Right ventricle myocardium inferior (tissue), 1 donor: Measurements from ENCODE around the gene SESN1. TPM values are rescaled to one million over a fixed set of nuclear protein-coding genes. Genes with fewer than 3 reads are reported as not detected.
A peak's percentile ranks its signal among the peaks of the same experiment; 100 is the strongest.
"Not testable (repeated sequence)": the region's sequence is repeated elsewhere in the genome, so short reads cannot be mapped to it uniquely, and the experiment has no call there.

Experiments
- ATAC-seq: fragments of 200-7000 bp; cut with Tn5 transposase; one replicate; pipeline ENCODE4 v1.9.1; 2020; ENCODE audit warnings: mild to moderate bottlenecking, moderate library complexity
- DNase-seq: peaks from one replicate; pipeline ENCODE4 v3.0.0; 2021; ENCODE audit errors: missing footprints
- intact Hi-C: fragments of 100-400 bp; cut with DNase I; formaldehyde crosslinking; loops from one replicate; pipeline ENCODE4 v1.11.0; 2022
- total RNA-seq: library from RNA; stranded (reverse); fragmentation: NEBNext Ultra II Directional; extraction: Animal tissue kit (Norgen Biotek cat#: 25700); gene quantifications from one replicate; pipeline ENCODE4 v1.2.1, GENCODE V29; 2021
- donor health status: DM: no; HTN: yes; CAD: no; lungs with severe emphysema.

SESN1 gene
- total RNA-seq, 1 donor from 2014 or later = 60.2 TPM

DNA sequence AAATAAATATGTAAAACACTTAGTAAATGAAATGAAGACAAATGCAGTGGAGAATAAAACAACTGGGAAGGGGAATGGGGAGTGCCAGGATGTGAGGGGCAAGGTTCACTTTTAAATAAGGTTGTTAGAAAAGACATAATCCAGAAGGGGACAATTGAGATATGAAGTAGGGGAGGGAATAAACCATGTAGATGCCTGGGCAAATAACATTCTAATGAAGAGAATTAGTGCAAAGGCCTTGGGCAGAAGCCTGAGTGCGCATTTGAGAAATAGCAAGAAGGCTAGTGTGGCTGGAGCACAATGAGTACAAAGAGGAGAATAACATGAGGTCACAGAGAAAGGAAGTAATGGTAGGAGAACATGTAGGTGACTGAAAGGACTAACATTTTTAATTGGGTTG, 3.0 kb upstream of the SESN1 start:
- ATAC-seq (no peak), DNase-seq (no peak)
- intact Hi-C loops = no loop called here

DNA sequence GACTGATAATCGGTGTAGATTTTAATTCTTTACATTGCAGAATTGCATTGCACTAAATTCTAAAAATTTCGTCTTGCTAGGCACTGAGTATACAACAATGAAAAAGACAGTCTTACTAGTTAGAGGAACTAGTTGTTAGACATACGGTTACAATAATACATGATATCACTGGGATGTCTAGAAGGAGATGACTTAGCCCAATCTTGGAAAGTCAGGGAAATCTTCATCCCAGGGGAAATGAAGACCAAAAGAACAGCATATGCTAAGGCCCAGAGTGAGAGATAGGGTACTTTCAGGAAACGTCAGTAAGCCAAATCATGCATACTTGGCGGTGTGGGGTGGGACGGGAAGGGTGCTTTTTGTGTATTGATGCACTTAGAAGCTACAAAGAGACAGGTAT, 1.6 kb upstream of the SESN1 start:
- DNase-seq = no peak
- intact Hi-C loops = no loop called here
- no peak for ATAC-seq

DNA sequence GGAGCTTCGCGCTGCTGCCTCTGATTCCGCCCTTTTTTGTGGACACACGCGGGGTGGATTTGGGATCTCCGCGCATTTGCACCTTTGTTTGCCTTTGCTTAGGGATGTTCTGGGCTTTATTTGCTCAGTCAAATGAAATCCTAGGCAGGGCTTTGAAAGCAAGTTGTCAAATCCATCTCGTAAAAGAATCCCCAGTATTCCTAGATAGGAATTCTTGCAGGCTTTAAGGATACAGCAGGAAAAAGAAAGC, 1.1 kb upstream of the SESN1 start:
- no peak for ATAC-seq
- DNase-seq = no peak
- intact Hi-C loops = loop anchor here (1.0 kb wide), 1 partner anchor 288 kb away; no protein-coding TSS in a partner anchor

DNA sequence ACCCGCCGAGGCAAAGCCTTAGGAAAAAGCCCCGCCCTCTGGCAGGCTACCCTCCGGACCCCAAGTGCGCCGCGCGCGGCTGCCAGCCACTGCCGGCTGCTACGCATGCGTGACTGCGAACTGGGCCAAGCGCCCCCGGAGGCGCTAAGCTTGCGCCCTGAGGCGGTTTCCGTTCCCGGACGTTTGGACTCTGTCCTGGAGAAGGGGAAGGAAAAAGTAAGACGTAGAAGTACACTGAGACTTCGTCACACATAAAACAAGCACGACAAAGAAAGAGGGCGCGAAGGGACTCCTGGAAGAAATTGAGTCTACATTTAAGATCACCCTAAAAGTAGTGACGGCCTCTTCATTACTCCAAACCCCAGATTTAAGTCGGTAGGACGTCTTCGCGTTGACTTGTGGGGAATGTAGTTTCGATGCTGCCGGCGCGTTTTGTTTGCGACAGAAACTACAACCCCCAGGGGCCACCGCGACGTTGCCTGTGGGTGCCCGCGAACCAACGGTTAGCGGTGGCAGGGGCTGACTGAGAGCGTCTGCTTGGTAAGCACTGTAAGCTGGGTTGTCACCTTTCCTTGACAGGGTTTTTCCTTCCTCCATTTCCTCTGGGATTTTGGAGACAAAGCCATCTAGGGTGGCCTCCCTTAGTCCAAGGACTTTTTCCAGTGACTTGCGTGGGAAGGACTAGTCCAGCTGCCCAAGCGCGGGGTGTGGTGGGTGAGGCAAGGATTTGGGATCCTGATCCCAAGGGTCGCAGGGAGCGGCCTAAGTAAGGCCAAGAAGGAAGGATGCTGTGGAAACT, 589 bp upstream of the SESN1 start, which contains the start of gene CEP57L1:
Gene CEP57L1 (plus strand): TSS at position 472 of the 799 bp plus-strand sequence. CDS start 49,715 bp downstream, outside the sequence.
- intact Hi-C loops = loop anchor here (1.0 kb wide), 1 partner anchor 288 kb away; no protein-coding TSS in a partner anchor
- ATAC-seq (peak; percentile 73), DNase-seq (peak; percentile 99)

DNA sequence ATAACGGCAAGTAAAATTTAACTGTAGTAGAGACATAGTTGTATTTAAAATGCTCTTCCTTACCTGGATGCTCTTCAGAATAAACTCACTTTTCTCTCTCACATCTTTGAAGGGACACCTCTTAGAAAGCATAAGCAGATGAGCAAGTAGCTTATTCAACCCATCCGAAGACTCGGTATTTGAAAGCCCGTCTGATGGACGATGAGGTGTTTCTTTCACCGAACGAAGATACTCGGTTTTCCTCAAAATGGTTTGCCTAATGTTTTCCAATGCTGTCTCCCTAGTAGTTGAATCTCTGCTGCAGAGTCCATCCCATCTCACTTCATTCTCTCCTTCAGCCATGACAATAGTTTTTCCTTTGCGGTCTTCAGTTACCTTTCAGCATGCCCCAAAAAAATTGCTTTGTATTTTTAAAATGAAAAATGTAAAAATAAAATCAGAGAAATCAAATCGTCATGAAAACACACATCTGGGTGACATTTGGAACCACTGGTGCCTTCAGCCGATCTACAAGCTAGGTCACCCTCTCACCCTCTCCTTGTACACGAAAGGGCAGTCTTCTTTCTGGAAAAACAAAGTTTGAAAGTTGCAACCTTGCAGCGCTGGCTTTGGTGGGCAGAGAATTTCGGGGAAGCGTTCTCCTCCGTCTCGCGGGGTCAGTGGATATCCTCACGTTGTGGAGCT, 772 bp downstream of the SESN1 start:
- ATAC-seq (no peak), DNase-seq (no peak)
- intact Hi-C loops = loop anchor here (1.0 to 5.0 kb wide), 2 partner anchors 123 to 197 kb away; no protein-coding TSS in a partner anchor

DNA sequence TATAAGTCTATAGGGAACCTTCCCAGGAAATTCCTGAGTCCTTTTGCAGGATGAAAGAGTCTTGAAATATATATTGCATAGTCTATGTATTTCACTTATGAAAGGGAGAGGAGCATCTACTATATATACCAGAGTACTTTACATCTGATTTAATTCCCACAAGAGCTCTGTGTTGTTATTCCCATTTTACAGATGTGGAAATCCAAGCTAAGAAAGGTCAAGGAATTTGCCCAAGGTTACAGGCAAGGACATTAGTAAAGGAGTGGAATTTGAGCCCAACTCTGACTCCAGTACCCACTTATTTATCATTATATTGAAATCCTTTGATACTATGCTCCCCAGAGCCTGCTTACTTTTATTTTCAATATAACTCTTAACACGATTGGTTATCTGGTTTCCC, 2.6 kb downstream of the SESN1 start:
- DNase-seq (no peak), ATAC-seq (no peak)
- intact Hi-C loops = loop anchor here (5.0 kb wide), 1 partner anchor 195 kb away; no protein-coding TSS in a partner anchor

DNA sequence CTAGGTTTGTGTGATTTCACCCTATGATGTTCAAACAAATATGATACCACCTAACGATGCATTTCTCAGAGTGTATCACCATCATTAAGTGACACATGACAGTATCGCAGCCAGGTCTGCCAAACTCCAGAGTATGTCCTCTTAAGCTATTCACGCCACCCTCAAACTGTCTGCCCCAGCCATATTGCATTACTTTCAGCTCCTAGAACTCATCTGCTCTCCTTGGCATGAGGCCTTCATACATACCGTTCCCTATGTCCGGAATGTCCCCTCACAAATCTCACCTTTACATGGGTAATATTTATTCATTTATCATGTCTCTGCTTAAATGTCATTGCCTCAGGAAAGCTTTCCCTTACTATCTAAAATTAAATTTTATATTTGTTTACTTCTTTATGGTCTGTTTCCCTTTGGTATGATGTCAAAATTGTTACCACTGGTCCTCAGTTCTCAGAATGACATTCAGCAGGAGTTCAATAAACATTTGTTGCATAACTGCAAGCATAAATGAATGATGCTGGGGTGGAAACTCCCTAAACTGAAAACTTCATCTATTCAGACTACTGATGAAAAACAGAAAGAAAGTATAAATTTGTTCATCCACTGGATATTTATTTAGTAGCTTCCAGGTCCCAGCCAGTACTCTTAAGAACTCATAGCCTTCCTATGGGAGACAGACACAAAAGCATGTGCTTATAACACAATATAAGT, 3.2 kb downstream of the SESN1 start:
- DNase-seq = no peak
- intact Hi-C loops = loop anchor here (5.0 kb wide), 1 partner anchor 194 kb away; no protein-coding TSS in a partner anchor
- no peak for ATAC-seq

DNA sequence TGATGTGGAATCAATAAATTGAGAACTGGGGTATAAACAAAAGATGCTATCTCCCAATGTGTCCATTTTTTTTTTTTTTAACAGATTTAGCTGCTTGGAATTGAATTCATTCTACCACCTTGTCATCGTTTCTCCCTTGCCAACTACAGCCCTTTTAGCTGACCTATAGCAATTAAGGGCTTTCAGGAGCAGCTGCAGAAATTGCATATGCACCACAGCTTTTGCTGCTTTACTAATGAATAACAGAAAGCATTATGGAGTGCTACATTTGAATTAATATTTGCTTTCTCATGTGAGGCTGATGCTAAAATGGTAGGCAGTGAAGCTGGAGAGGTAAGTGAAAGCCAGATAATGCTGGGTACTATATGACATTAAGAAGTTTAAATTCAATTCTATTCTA, 5.7 kb downstream of the SESN1 start:
- no peak for DNase-seq
- intact Hi-C loops = no loop called here
- no peak for ATAC-seq

DNA sequence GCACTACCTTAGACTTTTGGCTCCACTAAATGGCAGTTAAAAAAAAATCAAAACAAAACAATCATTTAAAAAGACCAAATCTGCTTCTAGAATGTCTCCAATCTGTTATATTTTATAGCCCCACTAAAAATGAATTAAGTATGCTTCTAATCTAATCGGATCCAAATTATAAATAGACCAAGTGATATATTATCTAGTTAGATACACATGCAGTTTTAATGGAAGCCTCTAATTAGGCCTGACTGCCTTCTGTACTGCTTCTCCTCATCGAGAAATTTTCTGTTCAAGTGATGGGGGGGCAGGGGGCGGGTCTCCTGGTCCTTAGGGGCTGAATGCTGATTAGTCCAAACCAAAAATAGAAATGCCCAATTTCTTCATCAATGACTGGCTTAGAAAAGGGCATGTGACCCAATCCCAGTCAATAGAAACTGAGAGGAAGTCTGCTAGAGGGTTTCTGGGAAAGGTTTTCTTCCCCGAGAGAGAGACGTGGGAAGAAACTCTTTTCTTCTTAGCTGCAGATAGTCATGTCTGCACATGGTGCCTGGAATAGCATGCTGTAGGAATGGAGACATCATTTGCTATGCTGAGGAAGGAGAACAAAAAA, 6.9 kb downstream of the SESN1 start:
- intact Hi-C loops = no loop called here
- ATAC-seq = no peak
- no peak for DNase-seq

DNA sequence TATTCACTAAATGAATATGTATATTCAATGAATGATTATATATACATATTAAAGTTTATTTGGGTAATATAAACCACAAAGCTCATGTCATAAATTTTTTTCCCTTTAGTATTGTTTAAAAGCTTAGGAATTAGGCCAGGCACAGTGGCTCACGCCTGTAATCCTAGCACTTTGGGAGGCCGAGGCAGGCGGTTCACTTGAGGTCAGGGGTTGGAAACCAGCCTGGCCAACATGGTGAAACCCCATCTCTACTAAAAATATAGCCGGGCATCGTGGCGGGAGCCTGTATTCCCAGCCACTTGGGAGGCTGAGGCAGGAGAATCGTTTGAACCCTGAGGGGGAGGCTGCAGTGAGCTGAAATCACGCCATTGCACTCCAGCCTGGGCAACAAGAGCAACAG, 10.5 kb downstream of the SESN1 start:
- intact Hi-C loops = loop anchor here (5.0 kb wide), 1 partner anchor 527 kb away; no protein-coding TSS in a partner anchor
- DNase-seq, ATAC-seq: not testable (repeated sequence)

DNA sequence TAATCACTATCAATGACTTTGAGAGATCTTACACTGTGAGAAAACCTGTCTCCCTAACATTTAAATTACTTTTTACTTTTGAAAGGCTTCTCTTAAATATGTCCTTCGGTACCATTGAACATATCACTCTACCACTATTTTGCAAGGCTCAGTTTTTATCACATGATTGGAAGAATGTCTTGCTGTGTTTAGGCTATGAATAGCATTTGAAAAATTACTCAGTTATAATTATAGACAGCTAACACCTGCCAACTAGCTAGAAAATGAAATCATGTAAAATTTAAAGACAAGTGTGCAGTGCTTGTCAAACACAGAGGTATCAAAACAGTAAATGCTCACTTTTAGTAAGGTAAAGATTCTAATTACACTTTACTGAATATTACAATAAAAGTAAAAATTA, 11.0 kb downstream of the SESN1 start:
- intact Hi-C loops = loop anchor here (5.0 kb wide), 1 partner anchor 526 kb away; no protein-coding TSS in a partner anchor

DNA sequence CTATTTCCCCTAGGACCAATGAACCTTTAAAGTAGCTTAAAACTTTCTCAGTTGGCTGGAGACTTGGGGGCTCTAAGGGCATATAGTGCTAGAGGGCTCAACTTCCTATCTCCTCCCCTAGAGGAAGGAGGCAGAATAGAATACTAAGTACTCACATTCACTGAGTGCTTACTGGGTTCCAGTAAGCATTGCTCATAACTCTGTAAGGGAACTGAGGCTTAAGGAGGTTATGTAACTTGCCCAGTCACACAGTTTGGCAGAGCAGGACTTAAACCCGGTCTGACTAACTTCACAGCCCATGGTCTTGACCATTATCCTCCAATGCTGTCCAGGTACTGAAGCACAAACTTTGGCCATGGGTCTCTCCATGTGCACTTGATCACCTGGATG, 12.5 kb downstream of the SESN1 start:
- DNase-seq (no peak), ATAC-seq (peak; percentile 21)
- intact Hi-C loops = loop anchor here (5.0 kb wide), 1 partner anchor 525 kb away; no protein-coding TSS in a partner anchor

More for the DNA sequence above, 11.0 kb downstream of the SESN1 start:
- no peak for DNase-seq
- peak; percentile 51 for ATAC-seq

DNA sequence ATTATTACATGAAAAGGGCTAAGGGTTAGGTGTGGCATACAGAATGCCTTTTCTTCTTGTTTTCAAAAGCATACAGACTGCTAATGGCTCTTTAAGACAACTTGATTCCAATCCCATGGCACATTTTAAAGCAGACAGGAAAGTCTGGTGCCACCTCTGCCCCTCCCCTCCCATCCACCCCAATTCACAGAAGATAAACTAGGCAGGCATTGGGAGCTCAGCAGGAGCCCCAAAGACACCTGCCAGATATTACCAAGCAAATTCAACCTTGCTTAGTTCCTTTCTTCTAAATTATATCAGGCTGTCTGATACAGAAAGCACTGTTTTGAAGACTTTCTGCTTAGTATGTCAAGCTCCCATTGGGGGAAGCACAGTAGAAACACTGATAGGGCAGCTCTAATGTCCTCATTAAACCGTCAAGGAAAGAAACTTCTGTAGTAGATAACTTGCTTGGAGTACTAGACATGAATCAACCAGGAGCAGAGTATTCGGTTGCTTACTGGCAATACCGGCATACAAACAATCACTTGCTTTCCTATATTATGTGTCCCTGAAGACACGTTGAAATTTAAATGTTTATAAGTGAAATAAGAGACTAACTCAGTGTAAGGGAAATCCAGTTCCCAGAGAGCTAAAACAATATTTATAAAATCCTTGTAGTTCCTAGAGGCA, 13.0 kb downstream of the SESN1 start:
- DNase-seq (no peak), ATAC-seq (no peak)
- intact Hi-C loops = loop anchor here (5.0 kb wide), 1 partner anchor 524 kb away; no protein-coding TSS in a partner anchor

DNA sequence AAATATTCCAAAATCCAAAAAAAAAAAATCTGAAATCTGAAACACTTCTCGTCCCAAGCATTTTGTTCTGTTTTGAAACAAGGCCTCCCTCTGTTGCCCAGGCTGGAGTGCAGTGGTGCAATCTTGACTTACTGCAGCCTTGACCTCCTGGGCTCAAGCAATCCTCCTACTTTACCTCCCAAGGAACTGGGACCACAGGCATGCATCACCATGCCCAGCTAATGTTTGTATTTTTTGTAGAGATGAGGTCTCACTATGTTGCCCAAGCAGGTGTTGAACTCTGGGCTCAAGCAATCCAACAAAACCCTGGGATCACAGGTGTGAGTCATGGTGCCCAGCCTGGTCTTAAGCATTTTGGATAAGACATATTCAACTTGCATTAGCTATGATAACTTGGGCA, 13.6 kb downstream of the SESN1 start:
- DNase-seq (no peak), ATAC-seq (no peak)
- intact Hi-C loops = loop anchor here (5.0 kb wide), 1 partner anchor 524 kb away; no protein-coding TSS in a partner anchor

DNA sequence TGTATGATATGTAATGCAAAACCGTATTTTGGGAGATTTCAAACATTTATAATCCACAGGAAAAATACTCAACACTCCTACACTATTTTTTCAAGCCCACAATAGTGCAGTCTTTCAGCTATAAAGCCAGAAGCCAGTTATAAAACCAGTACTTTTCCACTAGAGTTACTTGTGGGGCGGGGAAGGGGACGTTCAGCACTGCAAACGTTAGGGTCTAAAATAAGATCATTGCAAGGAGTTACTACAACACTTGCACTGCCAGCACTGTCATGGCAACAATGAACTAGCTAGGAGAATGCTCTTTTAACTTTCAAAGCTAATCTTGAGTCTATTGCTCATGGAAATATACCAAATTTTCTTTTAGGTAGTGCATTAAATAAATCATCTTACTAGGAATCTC, 14.7 kb downstream of the SESN1 start:
- DNase-seq = peak; percentile 66
- intact Hi-C loops = loop anchor here (5.0 to 10.0 kb wide), 2 partner anchors 295 to 523 kb away; no protein-coding TSS in a partner anchor
- ATAC-seq = peak; percentile 85

DNA sequence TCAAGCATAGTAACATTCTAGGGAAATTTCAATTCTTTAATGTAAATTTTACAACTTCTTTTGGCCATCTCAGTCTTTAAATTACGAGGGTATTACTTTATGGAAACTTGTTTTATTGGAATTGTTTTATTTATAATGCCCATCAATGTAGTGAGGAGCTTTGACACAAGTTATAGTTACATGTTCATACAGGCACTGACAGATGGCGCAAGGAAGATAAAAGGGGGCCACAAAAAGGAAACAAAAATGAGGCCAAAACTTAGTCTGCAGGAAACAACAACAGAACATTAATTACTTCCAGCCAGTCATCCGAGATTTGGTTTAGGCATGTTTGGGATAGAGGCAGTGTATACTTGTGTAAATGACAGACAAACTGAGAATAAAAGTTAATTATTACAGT, 18.3 kb downstream of the SESN1 start:
- ATAC-seq (no peak), DNase-seq (no peak)
- intact Hi-C loops = loop anchor here (10.0 kb wide), 1 partner anchor 292 kb away; no protein-coding TSS in a partner anchor

DNA sequence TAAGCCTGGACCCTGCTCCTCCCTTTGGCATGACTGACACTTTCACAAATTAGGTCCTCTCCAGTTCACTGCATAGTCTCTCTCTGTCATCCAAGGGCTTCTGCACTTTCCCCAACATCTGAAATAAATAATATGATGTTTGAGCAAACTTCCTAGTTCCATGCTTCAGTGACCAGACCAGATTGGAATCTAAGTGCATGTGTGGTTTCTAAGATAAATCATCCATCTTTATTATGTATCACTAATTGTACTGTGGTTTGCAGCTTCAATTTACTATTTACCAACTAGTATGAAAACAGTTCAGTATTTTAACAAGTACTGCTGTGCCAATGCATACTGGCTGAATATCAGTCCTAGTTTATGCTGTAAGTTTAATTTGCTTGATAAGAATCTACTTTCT, 18.7 kb downstream of the SESN1 start:
- DNase-seq (no peak), ATAC-seq (no peak)
- intact Hi-C loops = loop anchor here (10.0 kb wide), 1 partner anchor 291 kb away; no protein-coding TSS in a partner anchor

DNA sequence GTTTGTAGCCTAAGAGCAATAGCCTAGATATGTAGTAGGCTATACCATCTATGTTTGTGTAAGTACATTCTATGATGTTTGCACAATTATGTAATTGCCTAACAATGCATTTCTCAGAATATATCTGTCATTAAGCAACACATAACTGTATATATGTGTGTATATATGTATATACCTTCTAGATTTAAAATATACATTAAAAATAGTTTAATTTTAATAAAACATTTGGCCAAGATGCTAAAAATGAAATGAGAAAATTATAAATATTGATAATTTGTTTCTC, 20.6 kb downstream of the SESN1 start:
- ATAC-seq (no peak), DNase-seq (no peak)
- intact Hi-C loops = loop anchor here (5.0 to 10.0 kb wide), 6 partner anchors 67 to 387 kb away; partner anchors contain the start of gene ARMC2
